HG03045 (cell line): ENCODE results near the gene HEATR3.

Experiments
- ATAC-seq: cut with Tn5 transposase; IDR thresholded peaks from one replicate; pipeline ENCODE4 v1.9.1; 2021; ENCODE audit warnings: mild to moderate bottlenecking, moderate library complexity; ENCODE audit not compliant: unreplicated experiment

HEATR3 gene

GRCh38 chr16:50151322-50151721 is 85.6 kb downstream of the HEATR3 start:
- no peak for ATAC-seq

DNA sequence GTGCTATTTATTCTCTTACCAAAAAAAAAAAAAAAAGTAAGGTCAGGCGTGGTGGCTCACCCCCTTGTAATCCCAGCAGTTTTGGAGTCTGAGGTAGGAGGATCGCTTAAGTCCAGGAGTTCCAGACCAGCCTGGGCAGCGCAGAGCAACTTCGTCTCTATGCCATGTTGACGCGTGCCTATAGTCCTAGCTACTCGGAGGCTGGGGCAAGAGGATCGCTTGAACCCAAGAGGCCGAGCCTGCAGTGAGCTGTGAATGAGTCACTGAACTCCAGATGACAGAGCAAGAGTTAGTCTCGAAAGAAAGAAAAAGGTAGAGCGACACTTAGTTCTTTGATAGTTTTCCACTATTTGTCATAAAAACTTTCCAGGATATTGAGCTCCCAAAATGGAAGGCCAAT is 86.0 kb downstream of the HEATR3 start:
- ATAC-seq, result no peak

- peak; percentile 56 for ATAC-seq
Measured at GRCh38 chr16:50152351-50152806, 86.6 kb downstream of the HEATR3 start.

GRCh38 chr16:50152807-50153595 is 87.2 kb downstream of the HEATR3 start, which contains the start of gene TENT4B:
Gene TENT4B (plus strand): TSS chr16:50153306. CDS start chr16:50153622, 316 bp downstream.
- peak; percentile 78 for ATAC-seq

- ATAC-seq, result peak; percentile 14
Measured at GRCh38 chr16:50153596-50154419, 88.0 kb downstream of the HEATR3 start.

- no peak for ATAC-seq
Measured at GRCh38 chr16:50154420-50154950, 88.7 kb downstream of the HEATR3 start.

DNA sequence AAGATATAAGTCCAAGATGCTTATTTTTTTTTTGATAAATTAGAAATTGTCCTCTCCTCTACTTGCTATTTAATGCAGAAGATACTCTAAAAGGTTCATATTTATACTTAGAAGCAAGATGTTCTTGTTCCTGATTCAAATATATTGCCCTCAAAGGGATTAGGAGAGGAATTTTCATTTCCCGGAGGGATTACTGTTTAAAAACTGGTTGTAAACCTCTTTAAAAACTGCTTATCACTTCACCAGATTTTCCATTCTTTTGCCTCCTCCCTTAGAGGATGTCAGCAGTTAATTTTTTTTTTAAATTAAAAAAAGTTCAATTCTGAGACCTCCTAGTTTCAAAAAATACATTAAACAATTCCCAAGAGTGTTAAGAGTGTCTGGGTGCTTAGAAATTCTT is 90.2 kb downstream of the HEATR3 start:
- ATAC-seq, result no peak
